Panc1 (cell line): ENCODE measurements around the gene COLEC11. TPM values are rescaled to one million over a fixed set of nuclear protein-coding genes. Genes with fewer than 3 reads are reported as not detected.

Source experiments
- ATAC-seq: fragments of 200-7000 bp; cut with Tn5 transposase; 2 replicates; pipeline ENCODE4 v1.9.1; 2020; ENCODE audit warnings: mild to moderate bottlenecking, moderate library complexity
- BruUV-seq: library from RNA; stranded (reverse); fragments of 400-500 nt; replicated peaks from 2 replicates; lab custom pipeline; 2021; lab: Mats Ljungman, UMichigan
- CTCF ChIA-PET: fragments of 300-600 bp; sonication (Branson Sonifier 250); formaldehyde crosslinking; loops from one replicate; lab custom pipeline; 2022; ENCODE audit warnings: antibody characterized with exemption; lab: Charles Lee
- POLR2A ChIA-PET: fragments of 300-600 bp; sonication (Branson Sonifier 250); formaldehyde crosslinking; loops from one replicate; lab custom pipeline; 2022; ENCODE audit warnings: antibody characterized with exemption; lab: Charles Lee
- DNase-seq: peaks from one replicate; pipeline ENCODE4 v3.0.0-alpha.2; 2010; ENCODE audit warnings: low read depth, low spot score
- H3K27ac ChIP-seq: 2 replicates; pipeline ENCODE4 v1.5.1; 2011; ENCODE audit warnings: mild to moderate bottlenecking, low read length, inconsistent platforms
- H3K27me3 ChIP-seq: fragments of 200-500 bp; sonication (Bioruptor generic); 2 replicates; pipeline ENCODE4 v1.6.0; 2014; ENCODE audit warnings: low read length, inconsistent platforms; ENCODE audit not compliant: control insufficient read depth, insufficient read depth
- H3K36me3 ChIP-seq: fragments of 200-500 bp; sonication (Bioruptor generic); 2 replicates; pipeline ENCODE4 v1.5.1; 2014; ENCODE audit warnings: inconsistent platforms, mild to moderate bottlenecking, low read length, moderate library complexity; ENCODE audit not compliant: control insufficient read depth, insufficient read depth
- H3K4me1 ChIP-seq: 2 replicates; pipeline ENCODE4 v1.5.1; 2011; ENCODE audit warnings: inconsistent platforms, mild to moderate bottlenecking, low read length, moderate library complexity; ENCODE audit not compliant: control insufficient read depth, insufficient read depth
- H3K4me3 ChIP-seq, 2 experiments: 2 replicates each; pipeline ENCODE4 v1.5.1; 2011 to 2012; ENCODE audit warnings: low read depth in 2 of 2, low read length in 2 of 2, mild to moderate bottlenecking in 2 of 2, inconsistent platforms in 1 of 2, moderate library complexity in 1 of 2
- H3K9me3 ChIP-seq: fragments of 200-500 bp; sonication (Bioruptor generic); 2 replicates; pipeline ENCODE4 v1.5.1; 2014; ENCODE audit warnings: low read depth, mild to moderate bottlenecking, inconsistent platforms, low read length, moderate library complexity; ENCODE audit not compliant: control insufficient read depth, insufficient read depth
- CTCF ChIP-seq: fragments of 450-650 bp; IDR thresholded peaks from 2 replicates; pipeline ENCODE4 v1.5.1; 2017; ENCODE audit warnings: mild to moderate bottlenecking
- POLR2AphosphoS5 ChIP-seq: IDR thresholded peaks from 2 replicates; pipeline ENCODE4 v1.6.1; 2012; ENCODE audit warnings: mild to moderate bottlenecking, low read depth, low read length, moderate library complexity
- REST ChIP-seq, 2 experiments: IDR thresholded peaks; 2 replicates each; pipeline ENCODE4 v1.6.1; 2011 to 2012; ENCODE audit warnings: low read depth in 2 of 2, control low read depth in 1 of 2, low read length in 1 of 2, mild to moderate bottlenecking in 1 of 2, moderate library complexity in 1 of 2; ENCODE audit not compliant: insufficient read depth in 1 of 2
- SIN3A ChIP-seq: IDR thresholded peaks from 2 replicates; pipeline ENCODE4 v1.6.1; 2012; ENCODE audit warnings: low read depth, mild to moderate bottlenecking, low read length, moderate library complexity, borderline replicate concordance; ENCODE audit not compliant: insufficient read depth
- TCF7L2 ChIP-seq: IDR thresholded peaks from 2 replicates; pipeline ENCODE4 v1.6.1; 2011; ENCODE audit warnings: mild to moderate bottlenecking, low read depth, low read length, inconsistent platforms
- in situ Hi-C: cut with HindIII; loops from 2 replicates; pipeline ENCODE4 v1.10.0; 2016; ENCODE audit warnings: low sequenced_read_pairs, low pct_unique_long_range_greater_than_20kb
- intact Hi-C: fragments of 100-400 bp; cut with micrococcal nuclease; formaldehyde crosslinking; loops from one replicate; pipeline ENCODE4 v1.10.0; 2022; ENCODE audit not compliant: unreplicated experiment
- total RNA-seq: library from RNA; stranded (reverse); gene quantifications from one replicate; pipeline ENCODE4 v1.2.1, GENCODE V29; 2021; ENCODE audit not compliant: unreplicated experiment

Gene COLEC11
- total RNA-seq, 1 experiment from 2014 or later: 0.31 TPM

GRCh38 chr2:3647831-3648651, 53.1 kb downstream of the COLEC11 start:
- ATAC-seq: no peak

GRCh38 chr2:3648652-3649177, 53.8 kb downstream of the COLEC11 start:
- CTCF ChIA-PET: no interaction called here
- Histone ChIP-seq H3K27ac (no peak overlapping the region), H3K27me3 (no peaks in the 10 kb centered on the region), H3K4me3 (no peak overlapping the region), H3K36me3 (no peaks in the 10 kb centered on the region), H3K4me1 (peaks cover 4% of the 10 kb centered on the region), H3K9me3 (no peaks in the 10 kb centered on the region)
- intact Hi-C loops (no loop called here), in situ Hi-C loops (no loop called here)
- BruUV-seq: no TSS peak
- no peak for DNase-seq
- ATAC-seq: no peak
- POLR2A ChIA-PET: no interaction called here
- TF ChIP-seq REST (IDR thresholded peaks at IDR 0.05; ENCODE audit: insufficient read depth in 1 of 2, low read depth in 2 of 2, low read length in 1 of 2) (no peak), CTCF (no peak), TCF7L2 (no peak), SIN3A (no peak)

More at GRCh38 chr2:3647831-3648651, 53.1 kb downstream of the COLEC11 start:
- in situ Hi-C loops: no loop called here
- H3K9me3 ChIP-seq: no peaks in the 10 kb centered on the region
- no peak for DNase-seq
- TF ChIP-seq CTCF (no peak), POLR2AphosphoS5 (no peak), SIN3A (no peak), REST (IDR thresholded peaks at IDR 0.05; ENCODE audit: insufficient read depth in 1 of 2, low read depth in 2 of 2, low read length in 1 of 2) (no peak), TCF7L2 (no peak)
- ChIA-PET POLR2A (no interaction called here), CTCF (no interaction called here)
- H3K4me1 ChIP-seq: peaks cover 4% of the 10 kb centered on the region
- no TSS peak for BruUV-seq
- intact Hi-C loops: no loop called here
- no peak overlapping the region for H3K4me3 ChIP-seq
- H3K36me3 ChIP-seq: no peaks in the 10 kb centered on the region
- no peaks in the 10 kb centered on the region for H3K27me3 ChIP-seq
- no peak overlapping the region for H3K27ac ChIP-seq
